ENCODE measurements around the gene PLCL1. TPM values are rescaled to one million over a fixed set of nuclear protein-coding genes. Genes with fewer than 3 reads are reported as not detected.

Gene PLCL1
- total and polyA plus RNA-seq, 10 of the 15 experiments (the other 5 are each of a cell fraction or from before 2014, with no cell fraction given) = 0.03 to 1.5 (median 0.22) TPM

DNA sequence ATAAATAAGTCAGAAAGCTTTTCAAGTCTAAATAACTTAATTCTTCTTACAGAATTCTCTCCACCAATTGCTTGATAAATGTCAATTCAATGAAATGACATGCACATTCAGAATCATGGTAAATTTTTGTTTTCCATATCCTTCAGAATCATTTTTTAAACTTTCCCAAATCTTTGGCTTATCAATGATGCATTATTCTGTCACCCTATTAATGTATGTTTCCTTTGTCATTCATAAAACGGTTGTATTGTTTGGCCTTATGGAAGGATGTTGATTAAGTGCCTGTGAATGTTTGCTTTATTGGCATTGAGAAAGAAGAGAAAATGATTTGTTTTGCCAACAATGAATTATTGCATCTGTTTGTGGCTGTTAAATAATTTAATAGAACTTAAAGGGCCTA, 260.9 kb downstream of the PLCL1 start (continued):
- TF ChIP-seq ZNF384 (IDR thresholded peaks at IDR 0.05; ENCODE audit: borderline replicate concordance, low read depth, low read length) = no peak

DNA sequence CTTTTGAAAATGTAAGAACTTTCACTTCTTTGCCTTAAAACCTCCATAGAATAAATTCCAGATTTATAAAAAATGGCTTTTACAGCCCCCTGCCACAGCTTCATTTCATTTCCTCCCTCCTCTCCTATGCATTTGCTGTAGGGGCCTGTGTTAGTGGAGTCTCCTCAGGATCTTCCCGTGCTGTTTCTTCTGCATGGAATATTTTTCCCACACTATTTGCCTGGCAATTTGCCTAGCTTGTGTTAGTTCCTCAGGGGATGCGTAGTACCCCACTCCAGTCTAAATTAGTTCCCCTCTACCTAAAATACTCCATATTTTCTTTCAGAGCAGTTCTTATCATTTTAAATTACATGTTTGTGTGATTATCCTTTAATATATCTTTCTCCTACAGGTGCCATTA, 262.2 kb downstream of the PLCL1 start:
- ChIA-PET CTCF (interaction anchor here (0.9 to 5.3 kb wide), 6 partner anchors 8 to 265 kb away, joined by 3 to 28 read pairs (median 4); no protein-coding TSS in a partner anchor), RAD21 (ENCODE audit: unreplicated experiment) (interaction anchor here (1.1 to 1.3 kb wide), 3 partner anchors 14 to 61 kb away, joined by 3 to 6 read pairs (median 4); no protein-coding TSS in a partner anchor), POLR2A (interaction anchor here (1.3 kb wide), 1 partner anchor 9 kb away, joined by 3 read pairs; no protein-coding TSS in a partner anchor), SMC1A (ENCODE audit: uncharacterized antibody, unreplicated experiment) (interaction anchor here (0.6 to 5.5 kb wide), 14 partner anchors 11 to 1991 kb away, joined by 3 to 60 read pairs (median 5); no protein-coding TSS in a partner anchor)
- DNase-seq (ENCODE audit: low read depth, low spot score) = no peak
- Histone ChIP-seq H4K20me1 (ENCODE audit: control insufficient read depth, insufficient read depth) (no peaks in the 10 kb centered on the region), H3K9ac (ENCODE audit: control insufficient read depth, insufficient read depth, low read length) (no peak overlapping the region), H3K4me3 (no peak overlapping the region), H3K9me3 (replicated peaks; ENCODE audit: control insufficient read depth, insufficient read depth, low read length) (no peaks in the 10 kb centered on the region), H3K27me3 (replicated peaks in 1 of 2; ENCODE audit: control insufficient read depth in 2 of 2, insufficient read depth in 2 of 2, low read length in 1 of 2) (no peaks in the 10 kb centered on the region), H3K27ac (ENCODE audit: control insufficient read depth, insufficient read depth) (no peak overlapping the region), H3K4me1 (ENCODE audit: control insufficient read depth, insufficient read depth, low read length) (no peaks in the 10 kb centered on the region), H3K4me2 (ENCODE audit: control insufficient read depth, insufficient read depth) (no peak overlapping the region), H3K36me3 (ENCODE audit: control insufficient read depth in 2 of 2, insufficient read depth in 2 of 2, low read length in 1 of 2) (no peaks in the 10 kb centered on the region), H3K79me2 (ENCODE audit: control insufficient read depth, insufficient read depth, low read length) (no peaks in the 10 kb centered on the region), H2AFZ (ENCODE audit: control insufficient read depth, low read depth, low read length) (no peak overlapping the region)
- BruUV-seq (replicated peaks) = no TSS peak
- TF ChIP-seq SREBF1 (IDR thresholded peaks at IDR 0.05; ENCODE audit: low read length) (no peak), YY1 (IDR thresholded peaks at IDR 0.05; ENCODE audit: low read depth, low read length) (no peak), TAF1 (IDR thresholded peaks at IDR 0.05; ENCODE audit: borderline replicate concordance, low read depth, low read length) (no peak)
- intact Hi-C loops (cut with micrococcal nuclease; ENCODE audit: unreplicated experiment) (no loop called here), in situ Hi-C loops (cut with MboI) (no loop called here)
- FAIRE-seq = no peak
- WGBS (ENCODE audit: insufficient coverage, insufficient replicate concordance, low lambda C conversion rate, missing lambda C conversion rate) = 72% methylated on average over 2 of the region's 2 CpGs
- no peak for ATAC-seq

DNA sequence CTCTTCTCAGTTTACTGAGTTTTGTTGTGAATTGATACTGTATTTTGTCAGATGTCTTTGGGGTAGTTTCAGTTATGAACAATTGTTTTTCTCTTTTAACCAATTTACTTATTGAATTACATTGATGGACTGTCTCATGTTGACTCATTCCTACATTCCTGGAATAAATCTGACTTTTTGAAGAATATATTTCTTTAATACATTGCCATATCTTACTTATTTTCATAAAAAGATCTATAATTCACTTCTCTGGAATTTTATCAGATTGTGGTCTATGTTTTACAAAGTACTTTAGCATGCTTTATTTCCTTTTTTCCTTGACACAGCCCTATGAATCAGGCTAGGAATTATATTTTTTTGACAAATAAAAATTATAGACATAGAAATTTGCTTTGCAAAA, 268.3 kb downstream of the PLCL1 start:
- no peak overlapping the region for H3K4me2 ChIP-seq (ENCODE audit: control insufficient read depth, insufficient read depth)
- ChIA-PET SMC1A (ENCODE audit: uncharacterized antibody, unreplicated experiment) (interaction anchor here (1.2 kb wide), 1 partner anchor 19 kb away, joined by 3 read pairs; no protein-coding TSS in a partner anchor), RAD21 (ENCODE audit: unreplicated experiment) (no interaction called here), POLR2A (interaction anchor here (1.0 kb wide), 1 partner anchor 9 kb away, joined by 3 read pairs; no protein-coding TSS in a partner anchor), CTCF (no interaction called here)
- H3K27me3 ChIP-seq (replicated peaks in 1 of 2; ENCODE audit: control insufficient read depth in 2 of 2, insufficient read depth in 2 of 2, low read length in 1 of 2) = no peaks in the 10 kb centered on the region
- H3K9ac ChIP-seq (ENCODE audit: control insufficient read depth, insufficient read depth, low read length) = no peak overlapping the region
- in situ Hi-C loops (cut with MboI) (no loop called here), intact Hi-C loops (cut with micrococcal nuclease; ENCODE audit: unreplicated experiment) (no loop called here)
- ATAC-seq (no peak), DNase-seq (ENCODE audit: low read depth, low spot score) (no peak), FAIRE-seq (no peak)
- H3K4me3 ChIP-seq = no peak overlapping the region
- no peak overlapping the region for H2AFZ ChIP-seq (ENCODE audit: control insufficient read depth, low read depth, low read length)
- no TSS peak for BruUV-seq (replicated peaks)
- H3K4me1 ChIP-seq (ENCODE audit: control insufficient read depth, insufficient read depth, low read length) = no peaks in the 10 kb centered on the region
- no peaks in the 10 kb centered on the region for H3K36me3 ChIP-seq (ENCODE audit: control insufficient read depth in 2 of 2, insufficient read depth in 2 of 2, low read length in 1 of 2)
- no peak overlapping the region for H3K27ac ChIP-seq (ENCODE audit: control insufficient read depth, insufficient read depth)
- no peaks in the 10 kb centered on the region for H3K9me3 ChIP-seq (replicated peaks; ENCODE audit: control insufficient read depth, insufficient read depth, low read length)
- no peaks in the 10 kb centered on the region for H3K79me2 ChIP-seq (ENCODE audit: control insufficient read depth, insufficient read depth, low read length)
- no peaks in the 10 kb centered on the region for H4K20me1 ChIP-seq (ENCODE audit: control insufficient read depth, insufficient read depth)
- TF ChIP-seq GATAD2B (conservative IDR thresholded peaks at IDR 0.05; ENCODE audit: low read depth) (no peak), HDGF (IDR thresholded peaks at IDR 0.05) (no peak), ZZZ3 (IDR thresholded peaks at IDR 0.05; ENCODE audit: control insufficient read depth, insufficient read length, low read depth) (no peak), SIN3A (IDR thresholded peaks at IDR 0.05; ENCODE audit: low read depth, low read length) (no peak), MXI1 (IDR thresholded peaks at IDR 0.05; ENCODE audit: low read depth, low read length) (no peak), STAT1 (conservative IDR thresholded peaks at IDR 0.05) (no peak), POLR2AphosphoS2 (IDR thresholded peaks at IDR 0.05; ENCODE audit: low read depth, low read length) (no peak), CHD1 (IDR thresholded peaks at IDR 0.05; ENCODE audit: low read depth, low read length) (no peak), RFX5 (IDR thresholded peaks at IDR 0.05; ENCODE audit: low read depth, low read length) (no peak), ZNF384 (IDR thresholded peaks at IDR 0.05; ENCODE audit: borderline replicate concordance, low read depth, low read length) (no peak), CBX3 (IDR thresholded peaks at IDR 0.05; ENCODE audit: borderline replicate concordance, low read depth) (no peak), CREM (IDR thresholded peaks at IDR 0.05; ENCODE audit: low read depth) (no peak), CEBPB (IDR thresholded peaks at IDR 0.05; ENCODE audit: borderline replicate concordance in 1 of 2, low read depth in 2 of 2, low read length in 2 of 2) (no peak)
- TF ChIP-seq, protein P1, sequence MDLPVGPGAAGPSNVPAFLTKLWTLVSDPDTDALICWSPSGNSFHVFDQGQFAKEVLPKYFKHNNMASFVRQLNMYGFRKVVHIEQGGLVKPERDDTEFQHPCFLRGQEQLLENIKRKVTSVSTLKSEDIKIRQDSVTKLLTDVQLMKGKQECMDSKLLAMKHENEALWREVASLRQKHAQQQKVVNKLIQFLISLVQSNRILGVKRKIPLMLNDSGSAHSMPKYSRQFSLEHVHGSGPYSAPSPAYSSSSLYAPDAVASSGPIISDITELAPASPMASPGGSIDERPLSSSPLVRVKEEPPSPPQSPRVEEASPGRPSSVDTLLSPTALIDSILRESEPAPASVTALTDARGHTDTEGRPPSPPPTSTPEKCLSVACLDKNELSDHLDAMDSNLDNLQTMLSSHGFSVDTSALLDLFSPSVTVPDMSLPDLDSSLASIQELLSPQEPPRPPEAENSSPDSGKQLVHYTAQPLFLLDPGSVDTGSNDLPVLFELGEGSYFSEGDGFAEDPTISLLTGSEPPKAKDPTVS (IDR thresholded peaks at IDR 0.05; ENCODE audit: low read depth, low read length) = no peak
